Testis (tissue), 2 donors: ENCODE data around the gene PITPNM3.

Experiments used
- POLR2A ChIP-seq: fragments of 450-650 bp; IDR thresholded peaks from one replicate; pipeline ENCODE4 v1.6.1; 2017; ENCODE audit warnings: antibody characterized with exemption, mild to moderate bottlenecking, moderate library complexity
- TF ChIP-seq, protein P1 (sequence below), 3 experiments: fragments of 450-650 bp in 2 of 3; fragments of 200-600 bp in 1 of 3; sonication (generic) in 1 of 3; IDR thresholded peaks; one replicate each; pipeline ENCODE4 v1.5.1; 2016 to 2019; ENCODE audit warnings: antibody characterized with exemption in 3 of 3, mild to moderate bottlenecking in 2 of 3, moderate library complexity in 1 of 3

GRCh38 chr17:6454495-6455320 is 101.6 kb downstream of the PITPNM3 start:
- TF ChIP-seq, protein P1, sequence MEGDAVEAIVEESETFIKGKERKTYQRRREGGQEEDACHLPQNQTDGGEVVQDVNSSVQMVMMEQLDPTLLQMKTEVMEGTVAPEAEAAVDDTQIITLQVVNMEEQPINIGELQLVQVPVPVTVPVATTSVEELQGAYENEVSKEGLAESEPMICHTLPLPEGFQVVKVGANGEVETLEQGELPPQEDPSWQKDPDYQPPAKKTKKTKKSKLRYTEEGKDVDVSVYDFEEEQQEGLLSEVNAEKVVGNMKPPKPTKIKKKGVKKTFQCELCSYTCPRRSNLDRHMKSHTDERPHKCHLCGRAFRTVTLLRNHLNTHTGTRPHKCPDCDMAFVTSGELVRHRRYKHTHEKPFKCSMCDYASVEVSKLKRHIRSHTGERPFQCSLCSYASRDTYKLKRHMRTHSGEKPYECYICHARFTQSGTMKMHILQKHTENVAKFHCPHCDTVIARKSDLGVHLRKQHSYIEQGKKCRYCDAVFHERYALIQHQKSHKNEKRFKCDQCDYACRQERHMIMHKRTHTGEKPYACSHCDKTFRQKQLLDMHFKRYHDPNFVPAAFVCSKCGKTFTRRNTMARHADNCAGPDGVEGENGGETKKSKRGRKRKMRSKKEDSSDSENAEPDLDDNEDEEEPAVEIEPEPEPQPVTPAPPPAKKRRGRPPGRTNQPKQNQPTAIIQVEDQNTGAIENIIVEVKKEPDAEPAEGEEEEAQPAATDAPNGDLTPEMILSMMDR (IDR thresholded peaks at IDR 0.05), result no peak
- TF ChIP-seq POLR2A, result no peak
